GM20000 (cell line): Measurements from ENCODE around the gene DSCAM.

ENCODE experiments used
- DNase-seq: peaks from one replicate; pipeline ENCODE4 v3.0.0; 2012; ENCODE audit warnings: low spot score
- TF ChIP-seq, protein P1 (sequence below): IDR thresholded peaks from 2 replicates; pipeline ENCODE4 v1.5.1; 2012; ENCODE audit warnings: mild to moderate bottlenecking, control low read depth; ENCODE audit errors: extremely low read depth, missing control alignments

The DSCAM gene

GRCh38 chr21:40839521-40839920 lies 7.4 kb downstream of the DSCAM start:
- TF ChIP-seq, protein P1, sequence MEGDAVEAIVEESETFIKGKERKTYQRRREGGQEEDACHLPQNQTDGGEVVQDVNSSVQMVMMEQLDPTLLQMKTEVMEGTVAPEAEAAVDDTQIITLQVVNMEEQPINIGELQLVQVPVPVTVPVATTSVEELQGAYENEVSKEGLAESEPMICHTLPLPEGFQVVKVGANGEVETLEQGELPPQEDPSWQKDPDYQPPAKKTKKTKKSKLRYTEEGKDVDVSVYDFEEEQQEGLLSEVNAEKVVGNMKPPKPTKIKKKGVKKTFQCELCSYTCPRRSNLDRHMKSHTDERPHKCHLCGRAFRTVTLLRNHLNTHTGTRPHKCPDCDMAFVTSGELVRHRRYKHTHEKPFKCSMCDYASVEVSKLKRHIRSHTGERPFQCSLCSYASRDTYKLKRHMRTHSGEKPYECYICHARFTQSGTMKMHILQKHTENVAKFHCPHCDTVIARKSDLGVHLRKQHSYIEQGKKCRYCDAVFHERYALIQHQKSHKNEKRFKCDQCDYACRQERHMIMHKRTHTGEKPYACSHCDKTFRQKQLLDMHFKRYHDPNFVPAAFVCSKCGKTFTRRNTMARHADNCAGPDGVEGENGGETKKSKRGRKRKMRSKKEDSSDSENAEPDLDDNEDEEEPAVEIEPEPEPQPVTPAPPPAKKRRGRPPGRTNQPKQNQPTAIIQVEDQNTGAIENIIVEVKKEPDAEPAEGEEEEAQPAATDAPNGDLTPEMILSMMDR = no peak
- DNase-seq = no peak

DNA sequence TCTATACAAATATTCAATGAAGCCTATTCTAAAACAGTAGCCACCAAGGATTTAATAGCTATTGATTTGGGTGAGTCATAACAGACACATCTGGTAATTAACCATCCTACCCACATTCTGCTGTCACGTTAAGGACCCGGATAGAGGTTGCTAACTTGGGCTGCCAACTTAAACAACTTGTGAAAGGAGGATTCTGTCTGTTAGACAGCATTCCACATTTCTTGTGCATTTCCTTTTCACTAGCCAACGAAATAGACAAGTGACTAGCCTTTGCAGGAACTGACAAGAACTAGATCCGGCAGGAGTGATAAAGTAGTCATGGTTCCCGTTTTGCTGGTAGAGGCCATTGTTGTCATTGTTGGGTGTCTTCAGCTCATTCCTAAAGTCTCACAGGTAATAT lies 9.5 kb downstream of the DSCAM start:
- DNase-seq = no peak
- TF ChIP-seq, protein P1 = no peak

GRCh38 chr21:40835184-40835694 lies 11.7 kb downstream of the DSCAM start:
- no peak for DNase-seq

GRCh38 chr21:40833184-40833583 lies 13.8 kb downstream of the DSCAM start:
- DNase-seq = no peak
- TF ChIP-seq, protein P1 = no peak

More at GRCh38 chr21:40835184-40835694, 11.7 kb downstream of the DSCAM start:
- TF ChIP-seq, protein P1 = no peak

- TF ChIP-seq, protein P1 = no peak
- no peak for DNase-seq
Observed at GRCh38 chr21:40832316-40832715, 14.6 kb downstream of the DSCAM start.

DNA sequence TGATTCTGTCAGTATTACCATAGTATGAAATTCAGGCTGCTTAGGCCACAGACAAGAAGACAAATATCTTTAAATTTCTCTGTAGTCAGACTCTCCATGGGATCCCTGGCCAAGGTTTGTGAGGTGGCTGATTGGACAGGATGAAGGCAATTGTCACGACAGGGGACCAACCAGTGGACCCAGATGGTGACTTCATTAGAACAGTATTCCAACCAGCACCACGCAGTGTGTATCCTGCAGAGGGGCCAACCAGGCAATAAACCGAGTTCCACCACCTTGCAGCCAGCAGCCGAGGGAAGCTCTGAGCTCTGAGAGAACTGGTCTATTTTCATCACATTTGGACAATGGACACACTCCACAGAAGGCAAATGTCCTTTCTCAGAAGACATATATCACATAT lies 16.1 kb downstream of the DSCAM start:
- no peak for DNase-seq
- TF ChIP-seq, protein P1 = no peak

GRCh38 chr21:40829791-40830190 lies 17.2 kb downstream of the DSCAM start:
- TF ChIP-seq, protein P1 = no peak

DNA sequence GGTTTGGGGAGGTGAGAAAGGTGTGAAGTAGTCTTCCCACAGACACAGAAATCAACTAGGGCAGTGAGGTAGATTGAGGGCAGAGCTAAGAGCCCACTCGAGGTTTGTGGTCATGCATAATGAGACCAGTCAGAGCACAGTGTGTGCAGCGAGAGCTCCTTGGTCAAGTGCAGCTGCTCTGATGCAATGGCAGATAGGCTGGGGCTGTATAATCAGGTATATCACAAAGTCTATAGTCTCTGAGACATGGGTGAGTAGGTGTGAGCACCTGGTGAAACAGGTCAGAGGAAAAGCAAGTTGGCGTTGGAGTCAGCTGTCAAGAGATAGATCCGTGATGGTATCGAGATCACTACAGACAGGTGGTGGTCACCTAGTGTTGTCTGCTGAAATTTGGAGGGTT lies 17.6 kb downstream of the DSCAM start:
- DNase-seq = no peak
- TF ChIP-seq, protein P1 = no peak

More at GRCh38 chr21:40829791-40830190, 17.2 kb downstream of the DSCAM start:
- DNase-seq = no peak
